K562 treated with DMSO at 1 percent for 12 hours (cell line): Measurements from ENCODE around the gene SYNC. TPM values are rescaled to one million over a fixed set of nuclear protein-coding genes. Genes with fewer than 3 reads are reported as not detected.

ENCODE experiments used
- total RNA-seq: library from RNA; unstranded; fragments of 300-600 nt; gene quantifications from 2 replicates; pipeline ENCODE4 v1.2.3, GENCODE V29; 2022; ENCODE audit not compliant: insufficient read depth

SYNC gene
- total RNA-seq, result 0.36 and 0.60 TPM in 2 replicates

GRCh38 chr1:32702599-32703478, at the start of gene SYNC:
Gene SYNC (minus strand): TSS chr1:32702770. CDS start chr1:32702660, 110 bp downstream.

GRCh38 chr1:32650752-32651460, 51.7 kb downstream of the SYNC start, which contains the start of gene RBBP4:
Gene RBBP4 (plus strand): TSS chr1:32651208. CDS start chr1:32651307, 99 bp downstream.

GRCh38 chr1:32650248-32650751, 52.3 kb downstream of the SYNC start, which contains the start of gene ZBTB8OS:
Gene ZBTB8OS (minus strand): TSS chr1:32650550. CDS start chr1:32650529, 21 bp downstream.

Other genes starting within 250 kb of the SYNC start
- not detected in 2 replicates for gene ZBTB8B, start 237.7 kb downstream of the SYNC start, total RNA-seq
- gene ZBTB8A, start 163.3 kb downstream of the SYNC start, total RNA-seq, result not detected in 2 replicates
- gene ZBTB8OS, start 52.2 kb downstream of the SYNC start, total RNA-seq, result 38.8 and 40.0 TPM in 2 replicates
- gene RBBP4, start 51.6 kb downstream of the SYNC start, total RNA-seq, result 128 and 292 TPM in 2 replicates
- gene YARS1, start 114.6 kb upstream of the SYNC start, total RNA-seq, result 234 and 408 TPM in 2 replicates
- gene S100PBP, start 114.9 kb upstream of the SYNC start, total RNA-seq, result 6.7 and 16.1 TPM in 2 replicates
- not detected in 2 replicates for gene FNDC5, start 168.1 kb upstream of the SYNC start, total RNA-seq
- not detected in 2 replicates for gene HPCA, start 183.7 kb upstream of the SYNC start, total RNA-seq
- 33.8 and 42.4 TPM in 2 replicates for gene TMEM54, start 198.6 kb upstream of the SYNC start, total RNA-seq